C4-2B (cell line): ENCODE data around the gene ADARB2.

Experiments used
- ZFX ChIP-seq: fragments of 450-650 bp; IDR thresholded peaks from 2 replicates; pipeline ENCODE4 v1.6.1; 2017
- TF ChIP-seq, protein P1 (sequence below): fragments of 450-650 bp; conservative IDR thresholded peaks from 2 replicates; pipeline ENCODE4 v1.5.1; 2017; ENCODE audit warnings: mild to moderate bottlenecking

DNA sequence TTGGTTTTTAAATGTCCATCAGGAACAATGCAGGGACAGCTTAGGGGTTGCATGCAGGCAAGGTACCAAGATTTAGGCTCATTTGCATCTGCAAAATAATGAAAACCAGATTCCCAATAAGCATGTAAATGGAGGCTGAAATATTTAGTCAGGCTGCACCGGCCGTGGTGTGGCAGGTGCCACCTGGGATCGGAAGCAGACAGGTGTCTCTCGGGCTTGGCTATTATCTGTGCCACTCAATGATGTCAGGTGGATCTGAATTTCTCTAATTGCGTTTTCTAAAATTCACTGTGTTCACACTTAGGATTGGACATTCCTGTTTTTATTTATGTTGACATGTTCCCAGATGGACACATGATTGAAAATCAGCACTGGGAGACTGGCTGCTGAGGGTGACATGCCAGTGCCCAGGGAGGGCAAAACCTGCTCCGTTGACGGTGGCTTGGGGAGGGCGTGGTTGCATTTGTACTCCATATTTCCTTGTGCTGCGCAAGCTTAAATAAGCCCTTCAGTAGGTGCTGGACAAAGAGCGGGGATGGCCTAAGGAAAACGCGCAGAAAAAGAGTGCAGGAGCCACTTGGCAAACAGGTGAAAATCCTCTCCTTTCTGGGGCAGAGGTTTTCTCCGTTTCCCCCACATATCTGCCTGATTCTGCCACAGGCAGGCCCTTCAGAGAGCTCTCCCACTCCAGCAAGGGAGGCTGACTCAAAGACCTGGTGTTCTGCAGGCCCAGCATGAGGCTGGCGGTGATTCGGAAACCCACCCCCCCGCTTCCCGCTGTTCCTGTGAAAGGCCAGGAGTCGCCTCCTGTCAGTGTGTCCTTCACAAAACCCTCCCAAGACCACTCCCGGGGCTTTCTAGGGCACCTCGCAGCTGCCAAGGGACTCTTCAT is 538.6 kb downstream of the ADARB2 start:
- TF ChIP-seq, protein P1, sequence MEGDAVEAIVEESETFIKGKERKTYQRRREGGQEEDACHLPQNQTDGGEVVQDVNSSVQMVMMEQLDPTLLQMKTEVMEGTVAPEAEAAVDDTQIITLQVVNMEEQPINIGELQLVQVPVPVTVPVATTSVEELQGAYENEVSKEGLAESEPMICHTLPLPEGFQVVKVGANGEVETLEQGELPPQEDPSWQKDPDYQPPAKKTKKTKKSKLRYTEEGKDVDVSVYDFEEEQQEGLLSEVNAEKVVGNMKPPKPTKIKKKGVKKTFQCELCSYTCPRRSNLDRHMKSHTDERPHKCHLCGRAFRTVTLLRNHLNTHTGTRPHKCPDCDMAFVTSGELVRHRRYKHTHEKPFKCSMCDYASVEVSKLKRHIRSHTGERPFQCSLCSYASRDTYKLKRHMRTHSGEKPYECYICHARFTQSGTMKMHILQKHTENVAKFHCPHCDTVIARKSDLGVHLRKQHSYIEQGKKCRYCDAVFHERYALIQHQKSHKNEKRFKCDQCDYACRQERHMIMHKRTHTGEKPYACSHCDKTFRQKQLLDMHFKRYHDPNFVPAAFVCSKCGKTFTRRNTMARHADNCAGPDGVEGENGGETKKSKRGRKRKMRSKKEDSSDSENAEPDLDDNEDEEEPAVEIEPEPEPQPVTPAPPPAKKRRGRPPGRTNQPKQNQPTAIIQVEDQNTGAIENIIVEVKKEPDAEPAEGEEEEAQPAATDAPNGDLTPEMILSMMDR = no peak
- no peak for TF ChIP-seq ZFX
